H1 (cell line): ENCODE results near the gene ANKRD11. TPM values are rescaled to one million over a fixed set of nuclear protein-coding genes. Genes with fewer than 3 reads are reported as not detected.

Experiments
- CTCF ChIA-PET: fragments of 300-600 bp; sonication (Branson Sonifier 250); formaldehyde crosslinking; loops from one replicate; lab custom pipeline; 2021; ENCODE audit not compliant: partially characterized antibody; lab: Charles Lee
- POLR2A ChIA-PET: fragments of 300-600 bp; sonication (Branson Sonifier 250); formaldehyde crosslinking; loops from one replicate; lab custom pipeline; 2021; ENCODE audit warnings: inconsistent platforms; ENCODE audit not compliant: partially characterized antibody; lab: Charles Lee
- DNase-seq, 2 experiments: peaks; one replicate each; pipeline versions ENCODE4 v3.0.0 to v3.0.0-alpha.2; 2010 to 2022; ENCODE audit warnings: low spot score in 2 of 2, low read depth in 1 of 2, mixed read lengths in 1 of 2
- FAIRE-seq: peaks from 2 replicates; lab custom pipeline; 2011; peaks lifted over from hg19 to GRCh38; lab: Jason Lieb, UNC
- H2AFZ ChIP-seq: 2 replicates; pipeline ENCODE4 v1.8.1; 2012; ENCODE audit warnings: low read length, inconsistent platforms
- H2AK5ac ChIP-seq: 2 replicates; pipeline ENCODE4 v1.6.1; 2013; ENCODE audit warnings: low read depth, low read length
- H2BK120ac ChIP-seq: replicated peaks from 2 replicates; pipeline ENCODE3; 2013; ENCODE audit warnings: low read depth, low read length, inconsistent platforms
- H2BK12ac ChIP-seq: 2 replicates; pipeline ENCODE4 v1.6.1; 2013; ENCODE audit warnings: low read depth, low read length
- H2BK15ac ChIP-seq: 2 replicates; pipeline ENCODE4 v1.6.1; 2013; ENCODE audit warnings: low read length
- H2BK20ac ChIP-seq: 2 replicates; pipeline ENCODE4 v1.6.1; 2013; ENCODE audit warnings: low read length
- H2BK5ac ChIP-seq: 2 replicates; pipeline ENCODE4 v1.6.1; 2013; ENCODE audit warnings: low read depth, low read length
- H3K14ac ChIP-seq: 2 replicates; pipeline ENCODE4 v1.6.1; 2013; ENCODE audit warnings: inconsistent platforms; ENCODE audit not compliant: insufficient read length
- H3K18ac ChIP-seq: 2 replicates; pipeline ENCODE4 v1.6.1; 2013; ENCODE audit warnings: low read length; ENCODE audit errors: extremely low read depth
- H3K23ac ChIP-seq: 2 replicates; pipeline ENCODE4 v1.6.1; 2013; ENCODE audit warnings: inconsistent platforms; ENCODE audit not compliant: insufficient read length
- H3K23me2 ChIP-seq: 2 replicates; pipeline ENCODE4 v1.6.1; 2013; ENCODE audit warnings: low read depth, low read length
- H3K27ac ChIP-seq: 2 replicates; pipeline ENCODE4 v1.6.1; 2011; ENCODE audit warnings: low read depth, low read length, inconsistent platforms
- H3K27me3 ChIP-seq, 4 experiments: replicated peaks in 1 of 4; 1 replicate in 1 of 4; 2 replicates in 3 of 4; pipeline versions ENCODE4 v1.6.1 to v1.8.1; 2011 to 2013; ENCODE audit warnings: low read length in 3 of 4, mild to moderate bottlenecking in 3 of 4, inconsistent platforms in 2 of 4, mixed read lengths in 2 of 4, moderate library complexity in 1 of 4; ENCODE audit not compliant: control insufficient read depth in 3 of 4, insufficient read depth in 3 of 4; ENCODE audit errors: extremely low read depth in 1 of 4
- H3K36me3 ChIP-seq, 4 experiments: 2 replicates each; pipeline versions ENCODE4 v1.6.1 to v1.8.1; 2011 to 2013; ENCODE audit warnings: mild to moderate bottlenecking in 4 of 4, low read length in 3 of 4, moderate library complexity in 2 of 4, control low read depth in 1 of 4, inconsistent platforms in 1 of 4; ENCODE audit not compliant: insufficient read depth in 4 of 4, control insufficient read depth in 2 of 4
- H3K4ac ChIP-seq: replicated peaks from 2 replicates; pipeline ENCODE3; 2013; ENCODE audit warnings: low read length, low read depth, mixed read lengths, inconsistent platforms; ENCODE audit not compliant: insufficient read length
- H3K4me1 ChIP-seq, 4 experiments: replicated peaks in 1 of 4; 1 replicate in 1 of 4; 2 replicates in 3 of 4; pipeline versions ENCODE4 v1.6.1 to v1.8.1; 2011 to 2013; ENCODE audit warnings: low read length in 3 of 4, inconsistent platforms in 2 of 4, mixed read lengths in 1 of 4; ENCODE audit not compliant: insufficient read depth in 4 of 4, control insufficient read depth in 3 of 4
- H3K4me2 ChIP-seq, 2 experiments: 2 replicates each; pipeline versions ENCODE4 v1.6.1 to v1.8.1; 2011 to 2013; ENCODE audit warnings: low read depth in 2 of 2, low read length in 2 of 2, control low read depth in 1 of 2, inconsistent platforms in 1 of 2, mild to moderate bottlenecking in 1 of 2; ENCODE audit not compliant: insufficient read depth in 1 of 2
- H3K4me3 ChIP-seq, 4 experiments: fragments of 200-600, 300-600 bp in 1 of 4; sonication (generic), shearing (Covaris generic), sonication (Bioruptor Twin) in 1 of 4; 2 replicates each; pipeline versions ENCODE4 v1.5.1 to v1.8.1; 2011 to 2016; ENCODE audit warnings: low read length in 4 of 4, low read depth in 3 of 4, control low read depth in 2 of 4, inconsistent platforms in 2 of 4, mild to moderate bottlenecking in 2 of 4, mixed read lengths in 1 of 4, moderate library complexity in 1 of 4; ENCODE audit not compliant: insufficient read depth in 2 of 4; ENCODE audit errors: extremely low read depth in 1 of 4
- H3K56ac ChIP-seq: replicated peaks from 2 replicates; pipeline ENCODE3; 2013; ENCODE audit warnings: low read depth, mild to moderate bottlenecking, mixed read lengths, low read length, inconsistent platforms; ENCODE audit not compliant: insufficient read length
- H3K79me1 ChIP-seq: 2 replicates; pipeline ENCODE4 v1.6.1; 2013; ENCODE audit warnings: low read depth, low read length, control low read depth
- H3K79me2 ChIP-seq, 2 experiments: 2 replicates each; pipeline versions ENCODE4 v1.6.1 to v1.8.1; 2012 to 2013; ENCODE audit warnings: low read length in 2 of 2, mild to moderate bottlenecking in 2 of 2, inconsistent platforms in 1 of 2; ENCODE audit not compliant: insufficient read depth in 2 of 2, control insufficient read depth in 1 of 2
- H3K9ac ChIP-seq, 4 experiments: replicated peaks in 1 of 4; 1 replicate in 1 of 4; 2 replicates in 3 of 4; pipeline versions ENCODE4 v1.6.1 to v1.8.1; 2011 to 2013; ENCODE audit warnings: low read depth in 3 of 4, low read length in 3 of 4, control low read depth in 2 of 4, mild to moderate bottlenecking in 2 of 4, moderate library complexity in 2 of 4, inconsistent platforms in 1 of 4; ENCODE audit errors: extremely low read depth in 1 of 4
- H3K9me3 ChIP-seq, 2 experiments: 2 replicates each; pipeline versions ENCODE4 v1.6.1 to v1.8.1; 2012 to 2013; ENCODE audit warnings: mild to moderate bottlenecking in 2 of 2, moderate library complexity in 2 of 2, control low read depth in 1 of 2, inconsistent platforms in 1 of 2, low read depth in 1 of 2, low read length in 1 of 2, mixed read lengths in 1 of 2; ENCODE audit not compliant: insufficient read depth in 2 of 2
- H4K20me1 ChIP-seq, 2 experiments: replicated peaks in 1 of 2; 2 replicates each; pipeline versions ENCODE3 to v1.8.1; 2011 to 2013; ENCODE audit warnings: inconsistent platforms in 2 of 2, low read length in 2 of 2, mild to moderate bottlenecking in 1 of 2; ENCODE audit not compliant: insufficient read depth in 2 of 2, control insufficient read depth in 1 of 2
- H4K5ac ChIP-seq: 2 replicates; pipeline ENCODE4 v1.6.1; 2013; ENCODE audit warnings: low read length, low read depth, mixed read lengths, inconsistent platforms; ENCODE audit not compliant: insufficient read length
- H4K8ac ChIP-seq: 2 replicates; pipeline ENCODE4 v1.8.0; 2013; ENCODE audit warnings: mild to moderate bottlenecking, moderate library complexity, low read length, inconsistent platforms; ENCODE audit not compliant: insufficient read depth; ENCODE audit errors: extremely low read depth
- H4K91ac ChIP-seq: replicated peaks from 2 replicates; pipeline ENCODE3; 2013; ENCODE audit warnings: low read length, mixed read lengths, inconsistent platforms; ENCODE audit not compliant: insufficient read length
- BACH1 ChIP-seq: IDR thresholded peaks from 2 replicates; pipeline ENCODE4 v1.6.1; 2012; ENCODE audit warnings: low read length, improper control_type of control experiment
- BCL11A ChIP-seq, 2 experiments: IDR thresholded peaks; one replicate each; pipeline ENCODE4 v1.6.1; 2011; ENCODE audit warnings: low read depth in 2 of 2, low read length in 2 of 2, mild to moderate bottlenecking in 2 of 2
- CEBPB ChIP-seq: IDR thresholded peaks from 2 replicates; pipeline ENCODE4 v1.6.1; 2012; ENCODE audit warnings: low read depth, low read length
- EP300 ChIP-seq, 2 experiments: IDR thresholded peaks; 1 replicate in 1 of 2; 2 replicates in 1 of 2; pipeline ENCODE4 v1.6.1; 2011 to 2012; ENCODE audit warnings: low read depth in 2 of 2, low read length in 2 of 2, mild to moderate bottlenecking in 2 of 2, borderline replicate concordance in 1 of 2, inconsistent platforms in 1 of 2, moderate library complexity in 1 of 2
- KDM1A ChIP-seq: fragments of 200-600, 300-600 bp; sonication (generic); IDR thresholded peaks from 2 replicates; pipeline ENCODE4 v1.7.1; 2016; ENCODE audit warnings: mild to moderate bottlenecking, low read length, borderline replicate concordance
- KDM4A ChIP-seq: IDR thresholded peaks from one replicate; pipeline ENCODE4 v1.7.1; 2012; ENCODE audit warnings: low read depth, mild to moderate bottlenecking, moderate library complexity, low read length, inconsistent platforms; ENCODE audit not compliant: severe bottlenecking
- NANOG ChIP-seq: IDR thresholded peaks from 2 replicates; pipeline ENCODE4 v1.6.1; 2011; ENCODE audit warnings: low read length, low read depth, mild to moderate bottlenecking, inconsistent platforms; ENCODE audit not compliant: insufficient read depth, poor library complexity, severe bottlenecking
- RFX5 ChIP-seq: IDR thresholded peaks from 2 replicates; pipeline ENCODE4 v1.6.1; 2011; ENCODE audit warnings: low read depth, low read length, improper control_type of control experiment, borderline replicate concordance
- SAP30 ChIP-seq: fragments of 300-600 bp; sonication (generic); IDR thresholded peaks from 2 replicates; pipeline ENCODE4 v1.7.1; 2012; ENCODE audit warnings: low read length, moderate library complexity, mild to moderate bottlenecking, inconsistent platforms; ENCODE audit not compliant: insufficient read depth, insufficient replicate concordance
- SP1 ChIP-seq: IDR thresholded peaks from 2 replicates; pipeline ENCODE4 v1.6.1; 2011; ENCODE audit warnings: low read depth, low read length
- TBP ChIP-seq: IDR thresholded peaks from 2 replicates; pipeline ENCODE4 v1.6.1; 2011; ENCODE audit warnings: low read depth, low read length, improper control_type of control experiment
- ZNF274 ChIP-seq: IDR thresholded peaks from 2 replicates; pipeline ENCODE4 v1.7.0; 2012; ENCODE audit warnings: low read length, borderline replicate concordance; ENCODE audit errors: extremely low read depth
- WGBS, 2 experiments: shearing (Covaris generic) in 1 of 2; methylation state at CpG; one replicate each; pipeline versions ENCODE4 v1.1.6 to v1.1.7; 2013 to 2015; ENCODE audit warnings: low lambda C conversion rate in 2 of 2, mixed read lengths in 2 of 2, inconsistent platforms in 1 of 2, low coverage in 1 of 2, missing lambda C conversion rate in 1 of 2; ENCODE audit not compliant: insufficient replicate concordance in 2 of 2, insufficient coverage in 1 of 2, insufficient read length in 1 of 2; ENCODE audit errors: extremely low coverage in 1 of 2, missing lambda C conversion rate in 1 of 2; 5-methylcytosine and 5-hydroxymethylcytosine counted together
- polyA plus RNA-seq, 7 experiments: library from polyadenylated mRNA; depleted of rRNA in 3 of 7; stranded (reverse) in 5 of 7; unstranded in 2 of 7; fragments of >200 nt in 5 of 7; fragments of 200-250 nt in 2 of 7; gene quantifications; 1 replicate in 5 of 7; 2 replicates in 1 of 7; 4 replicates in 1 of 7; pipeline versions ENCODE4 v1.2.1 to v1.2.3, GENCODE V29; 2011 to 2013; ENCODE audit warnings: missing spikeins in 2 of 7, mixed read lengths in 2 of 7
- total RNA-seq: library from RNA; stranded (reverse); fragmentation: NEBNext Ultra II Directional; extraction: Animal tissue kit (Norgen Biotek cat#: 25700); gene quantifications from 2 replicates; pipeline ENCODE4 v1.2.1, GENCODE V29; 2021

Gene ANKRD11
- total and polyA plus RNA-seq, 2 of the 8 experiments (the other 6 are each of a cell fraction or from before 2014, with no cell fraction given), result 46.5 to 142 TPM

GRCh38 chr16:89312598-89313299 lies 177.6 kb downstream of the ANKRD11 start:
- CTCF ChIA-PET, result interaction anchor here (0.6 to 4.0 kb wide), 8 partner anchors 9 to 51 kb away, joined by 3 to 14 read pairs (median 8); no protein-coding TSS in a partner anchor
- H3K27ac ChIP-seq, result no peak overlapping the region
- no peak for TF ChIP-seq SAP30
- no peak for TF ChIP-seq EP300 (IDR thresholded peaks at IDR 0.05; ENCODE audit: borderline replicate concordance in 1 of 2, low read depth in 2 of 2, low read length in 2 of 2)
- no peak for TF ChIP-seq SP1
- TF ChIP-seq TBP, result no peak
- TF ChIP-seq ZNF274, result no peak
- TF ChIP-seq KDM4A, result no peak
- TF ChIP-seq CEBPB, result no peak
- no peak for TF ChIP-seq BACH1
- no peak for TF ChIP-seq KDM1A
- TF ChIP-seq RFX5, result no peak
- TF ChIP-seq BCL11A (IDR thresholded peaks at IDR 0.05; ENCODE audit: low read depth in 2 of 2, low read length in 2 of 2), result no peak
- TF ChIP-seq NANOG, result no peak

More at GRCh38 chr16:89312598-89313299, 177.6 kb downstream of the ANKRD11 start:
- Histone ChIP-seq H2BK5ac (peak overlapping the region; percentile 18; the same call in 1 of the 2 replicates), H2AFZ (no peak overlapping the region), H3K9me3 (no peaks in the 10 kb centered on the region), H2BK120ac (no peak overlapping the region), H3K23ac (no peak overlapping the region), H3K23me2 (no peaks in the 10 kb centered on the region), H3K4me3 (no peak overlapping the region), H3K9ac (no peak overlapping the region), H3K4ac (no peak overlapping the region), H2AK5ac (no peak overlapping the region), H2BK20ac (no peak overlapping the region), H3K79me1 (peaks cover 44% of the 10 kb centered on the region), H4K8ac (0 out of 2 replicates have a peak overlapping the region, but pooled peaks have one; percentile 7), H3K56ac (no peak overlapping the region), H4K91ac (no peak overlapping the region), H4K5ac (no peak overlapping the region), H3K79me2 (peaks cover 0 to 100% of the 10 kb centered on the region in 2 experiments; a peak in 2 of 4 replicates), H3K4me1 (peaks cover 0 to 26% (median 9%) of the 10 kb centered on the region in 4 experiments; a peak in 5 of 7 replicates), H3K14ac (no peak overlapping the region), H2BK15ac (no peak overlapping the region), H3K36me3 (peaks cover 2 to 8% (median 3%) of the 10 kb centered on the region in 4 experiments; a peak in 6 of 8 replicates), H4K20me1 (peaks cover 42 to 64% of the 10 kb centered on the region in 2 experiments), H3K27me3 (no peaks in the 10 kb centered on the region), H3K4me2 (no peak overlapping the region), H3K18ac (no peak overlapping the region), H2BK12ac (no peak overlapping the region)
- no peak for FAIRE-seq
- WGBS, 2 experiments, result 94% methylated on average over 22 of the region's 22 CpGs; no CpG with 5 or more reads in 1 of the 2 experiments
- no peak for DNase-seq
- POLR2A ChIA-PET, result interaction anchor here (0.8 to 1.5 kb wide), 3 partner anchors 10 to 177 kb away, joined by 3 to 5 read pairs (median 3); no protein-coding TSS in a partner anchor
